ENCODE data around the gene SLC25A23.

SLC25A23 gene

GRCh38 chr19:6489278-6490061 is 29.9 kb upstream of the SLC25A23 start:
- no peak for DNase-seq (ENCODE audit: low read depth)
- in situ Hi-C loops (cut with HindIII; ENCODE audit: low sequenced_read_pairs): no loop called here
- TF ChIP-seq CTCF (IDR thresholded peaks at IDR 0.05; ENCODE audit: low read depth, low read length, missing control alignments): no peak
- no peak overlapping the region for H3K4me3 ChIP-seq (ENCODE audit: low read depth, low read length)

- no peak for DNase-seq (ENCODE audit: low read depth)
- no peak for TF ChIP-seq CTCF (IDR thresholded peaks at IDR 0.05; ENCODE audit: low read depth, low read length, missing control alignments)
- in situ Hi-C loops (cut with HindIII; ENCODE audit: low sequenced_read_pairs): no loop called here
- H3K4me3 ChIP-seq (ENCODE audit: low read depth, low read length): no peak overlapping the region
Observed at GRCh38 chr19:6484831-6485230, 25.2 kb upstream of the SLC25A23 start.

- no peak for TF ChIP-seq CTCF (IDR thresholded peaks at IDR 0.05; ENCODE audit: low read depth, low read length, missing control alignments)
- in situ Hi-C loops (cut with HindIII; ENCODE audit: low sequenced_read_pairs): no loop called here
- DNase-seq (ENCODE audit: low read depth): no peak
- no peak overlapping the region for H3K4me3 ChIP-seq (ENCODE audit: low read depth, low read length)
Observed at GRCh38 chr19:6484230-6484629, 24.6 kb upstream of the SLC25A23 start.

- H3K4me3 ChIP-seq (ENCODE audit: low read depth, low read length): no peak overlapping the region
- in situ Hi-C loops (cut with HindIII; ENCODE audit: low sequenced_read_pairs): no loop called here
- TF ChIP-seq CTCF (IDR thresholded peaks at IDR 0.05; ENCODE audit: low read depth, low read length, missing control alignments): no peak
- no peak for DNase-seq (ENCODE audit: low read depth)
Observed at GRCh38 chr19:6483235-6483634, 23.6 kb upstream of the SLC25A23 start.

- no peak for DNase-seq (ENCODE audit: low read depth)
- no peak overlapping the region for H3K4me3 ChIP-seq (ENCODE audit: low read depth, low read length)
- no peak for TF ChIP-seq CTCF (IDR thresholded peaks at IDR 0.05; ENCODE audit: low read depth, low read length, missing control alignments)
- in situ Hi-C loops (cut with HindIII; ENCODE audit: low sequenced_read_pairs): no loop called here
Observed at GRCh38 chr19:6482343-6482686, 22.7 kb upstream of the SLC25A23 start.

- DNase-seq (ENCODE audit: low read depth): no peak
- TF ChIP-seq CTCF (IDR thresholded peaks at IDR 0.05; ENCODE audit: low read depth, low read length, missing control alignments): peak; percentile 64
- no peak within 1 kb of the TSS for H3K4me3 ChIP-seq (ENCODE audit: low read depth, low read length)
- in situ Hi-C loops (cut with HindIII; ENCODE audit: low sequenced_read_pairs): no loop called here
Observed at GRCh38 chr19:6481541-6482342, 22.1 kb upstream of the SLC25A23 start, which contains the start of gene DENND1C. DENND1C (minus strand) TSS chr19:6481787; CDS start chr19:6481695, 92 bp downstream.

Measured in astrocyte of the cerebellum (primary cell).